OCI-LY7 (cell line): ENCODE results near the gene LACRT. TPM values are rescaled to one million over a fixed set of nuclear protein-coding genes. Genes with fewer than 3 reads are reported as not detected.

Source experiments
- BruUV-seq: library from RNA; stranded (reverse); fragments of 400-500 nt; replicated peaks from 2 replicates; lab custom pipeline; 2021; lab: Mats Ljungman, UMichigan
- CTCF ChIA-PET: fragments of 300-600 bp; sonication (Branson Sonifier 250); formaldehyde crosslinking; loops from one replicate; lab custom pipeline; 2022; ENCODE audit warnings: antibody characterized with exemption; ENCODE audit not compliant: unreplicated experiment; lab: Charles Lee
- POLR2A ChIA-PET: fragments of 300-600 bp; sonication (Branson Sonifier 250); formaldehyde crosslinking; loops from one replicate; lab custom pipeline; 2022; ENCODE audit warnings: antibody characterized with exemption; lab: Charles Lee
- DNase-seq: peaks from one replicate; pipeline ENCODE4 v3.0.0-alpha.2; 2015; ENCODE audit warnings: low spot score
- H2AFZ ChIP-seq: fragments of 200-600 bp; sonication (generic), shearing (Covaris generic); 2 replicates; pipeline ENCODE4 v1.6.1; 2014; ENCODE audit warnings: mild to moderate bottlenecking, antibody characterized with exemption, low read length, moderate library complexity
- H3K27ac ChIP-seq: fragments of 200-600 bp; sonication (generic); 2 replicates; pipeline ENCODE4 v1.5.1; 2014; ENCODE audit warnings: mixed run types, low read depth, mild to moderate bottlenecking, moderate library complexity, low read length, inconsistent platforms; ENCODE audit not compliant: poor library complexity, severe bottlenecking
- H3K36me3 ChIP-seq: fragments of 200-600 bp; sonication (generic); 2 replicates; pipeline ENCODE4 v1.6.1; 2014; ENCODE audit warnings: mild to moderate bottlenecking, antibody characterized with exemption, low read length, moderate library complexity, mixed read lengths; ENCODE audit not compliant: insufficient read depth
- H3K4me1 ChIP-seq: fragments of 200-600 bp; sonication (generic); 2 replicates; pipeline ENCODE4 v1.5.1; 2014; ENCODE audit warnings: mild to moderate bottlenecking, low read length; ENCODE audit not compliant: insufficient read depth, poor library complexity, severe bottlenecking
- H3K4me2 ChIP-seq: fragments of 200-600 bp; sonication (generic); 2 replicates; pipeline ENCODE4 v1.6.1; 2014; ENCODE audit warnings: mild to moderate bottlenecking, low read length
- H3K4me3 ChIP-seq: fragments of 200-600 bp; sonication (generic); 2 replicates; pipeline ENCODE4 v1.5.1; 2014; ENCODE audit warnings: mild to moderate bottlenecking, low read depth, low read length; ENCODE audit not compliant: poor library complexity, severe bottlenecking
- H3K79me2 ChIP-seq: fragments of 200-600 bp; sonication (generic); 2 replicates; pipeline ENCODE4 v1.6.1; 2016; ENCODE audit warnings: low read depth, mild to moderate bottlenecking, low read length, moderate library complexity, mixed read lengths; ENCODE audit not compliant: insufficient read depth
- H3K9me2 ChIP-seq: fragments of 200-600 bp; sonication (generic); 2 replicates; pipeline ENCODE4 v1.6.1; 2016; ENCODE audit warnings: mild to moderate bottlenecking, low read length, mixed read lengths; ENCODE audit not compliant: insufficient read depth
- H3K9me3 ChIP-seq: fragments of 200-600 bp; sonication (generic); 2 replicates; pipeline ENCODE4 v1.6.1; 2014; ENCODE audit warnings: mild to moderate bottlenecking, mixed run types, low read length, mixed read lengths
- H4K20me1 ChIP-seq: fragments of 200-600 bp; sonication (generic); 2 replicates; pipeline ENCODE4 v1.6.1; 2014; ENCODE audit warnings: mild to moderate bottlenecking, antibody characterized with exemption, low read length, moderate library complexity, mixed read lengths; ENCODE audit not compliant: insufficient read depth
- CTCF ChIP-seq: fragments of 200-600 bp; sonication (generic); conservative IDR thresholded peaks from 2 replicates; pipeline ENCODE4 v1.5.1; 2014; ENCODE audit warnings: mild to moderate bottlenecking, antibody characterized with exemption, low read length, moderate library complexity, mixed read lengths
- EZH2phosphoT487 ChIP-seq: fragments of 200-600 bp; sonication (generic); IDR thresholded peaks from 2 replicates; pipeline ENCODE4 v1.6.1; 2018; ENCODE audit warnings: low read depth, borderline replicate concordance, mild to moderate bottlenecking, mixed run types, antibody characterized with exemption, low read length, moderate library complexity, mixed read lengths
- intact Hi-C: fragments of 100-400 bp; cut with micrococcal nuclease; formaldehyde crosslinking; loops from one replicate; pipeline ENCODE4 v1.10.0; 2022; ENCODE audit not compliant: unreplicated experiment
- total RNA-seq, 2 experiments: library from RNA; depleted of rRNA in 1 of 2; stranded (reverse); fragments of >200 nt in 1 of 2; shearing (Covaris generic) in 1 of 2; gene quantifications; 2 replicates each; pipeline ENCODE4 v1.2.3, GENCODE V29; 2014 to 2022

The LACRT gene
- total RNA-seq, 2 experiments from 2014 or later: not detected

- no TSS peak for BruUV-seq
- no peak overlapping the region for H3K4me3 ChIP-seq
- no peak overlapping the region for H3K4me2 ChIP-seq
- H3K79me2 ChIP-seq: no peaks in the 10 kb centered on the region
- ChIA-PET POLR2A (interaction anchor here (0.6 kb wide), 1 partner anchor 122 kb away, joined by 3 read pairs; no protein-coding TSS in a partner anchor), CTCF (no interaction called here)
- H2AFZ ChIP-seq: no peak overlapping the region
- H3K4me1 ChIP-seq: no peaks in the 10 kb centered on the region
- TF ChIP-seq CTCF: no peak
- TF ChIP-seq EZH2phosphoT487: no peak
- no peaks in the 10 kb centered on the region for H3K36me3 ChIP-seq
- H3K9me2 ChIP-seq: no peaks in the 10 kb centered on the region
- DNase-seq: no peak
- intact Hi-C loops: no loop called here
- no peaks in the 10 kb centered on the region for H4K20me1 ChIP-seq
- no peaks in the 10 kb centered on the region for H3K9me3 ChIP-seq
- no peak overlapping the region for H3K27ac ChIP-seq
Measured at GRCh38 chr12:54608769-54609168, 25.9 kb downstream of the LACRT start.

- Histone ChIP-seq H2AFZ (no peak overlapping the region), H3K4me1 (no peaks in the 10 kb centered on the region), H3K79me2 (no peaks in the 10 kb centered on the region), H3K9me3 (no peaks in the 10 kb centered on the region), H4K20me1 (no peaks in the 10 kb centered on the region), H3K9me2 (no peaks in the 10 kb centered on the region), H3K36me3 (no peaks in the 10 kb centered on the region), H3K27ac (no peak overlapping the region), H3K4me2 (no peak overlapping the region), H3K4me3 (no peak overlapping the region)
- ChIA-PET POLR2A (interaction anchor here (0.6 kb wide), 1 partner anchor 121 kb away, joined by 3 read pairs; no protein-coding TSS in a partner anchor), CTCF (no interaction called here)
- BruUV-seq: no TSS peak
- no peak for DNase-seq
- no peak for TF ChIP-seq CTCF
- no peak for TF ChIP-seq EZH2phosphoT487
- intact Hi-C loops: no loop called here
Measured at GRCh38 chr12:54608156-54608555, 26.5 kb downstream of the LACRT start.

GRCh38 chr12:54606556-54606955, 28.1 kb downstream of the LACRT start:
- ChIA-PET POLR2A (no interaction called here), CTCF (no interaction called here)
- Histone ChIP-seq H3K4me2 (no peak overlapping the region), H3K4me1 (no peaks in the 10 kb centered on the region), H4K20me1 (no peaks in the 10 kb centered on the region), H3K4me3 (no peak overlapping the region), H3K9me3 (no peaks in the 10 kb centered on the region), H3K36me3 (no peaks in the 10 kb centered on the region), H3K79me2 (no peaks in the 10 kb centered on the region), H3K9me2 (no peaks in the 10 kb centered on the region), H3K27ac (no peak overlapping the region), H2AFZ (no peak overlapping the region)
- DNase-seq: no peak
- intact Hi-C loops: no loop called here
- no TSS peak for BruUV-seq
- TF ChIP-seq CTCF (no peak), EZH2phosphoT487 (no peak)
